ENCODE data around the gene ATL3. TPM values are rescaled to one million over a fixed set of nuclear protein-coding genes. Genes with fewer than 3 reads are reported as not detected.

Gene ATL3
- total and polyA plus RNA-seq, 11 donors, result 4.7 to 30.4 (median 13.3) TPM

GRCh38 chr11:63667995-63668795, 3.0 kb downstream of the ATL3 start:
- no peaks in the 10 kb centered on the region for H3K27me3 ChIP-seq
- no peak overlapping the region for H3K4me3 ChIP-seq
- TF ChIP-seq POLR2A (IDR thresholded peaks at IDR 0.05) (no peak), CTCF (IDR thresholded peaks at IDR 0.05) (no peak)
- no peak for ATAC-seq
- peaks cover 0 to 11% (median 0%) of the 10 kb centered on the region in 9 donors for H3K36me3 ChIP-seq
- H3K9me3 ChIP-seq, result no peaks in the 10 kb centered on the region
- H3K4me1 ChIP-seq, result peaks cover 2 to 73% (median 43%) of the 10 kb centered on the region in 12 donors
- 65 to 82% (median 73%) methylated on average over 3 of the region's 3 CpGs for WGBS, 4 donors
- intact Hi-C loops (cut with DNase I), result loop anchor here in 1 of 10 donors (10.0 kb wide), 1 partner anchor 67 kb away; no protein-coding TSS in a partner anchor
- H3K27ac ChIP-seq, result peak overlapping the region in 2 of 12 donors; percentile 6 to 98
- no peak for DNase-seq

DNA sequence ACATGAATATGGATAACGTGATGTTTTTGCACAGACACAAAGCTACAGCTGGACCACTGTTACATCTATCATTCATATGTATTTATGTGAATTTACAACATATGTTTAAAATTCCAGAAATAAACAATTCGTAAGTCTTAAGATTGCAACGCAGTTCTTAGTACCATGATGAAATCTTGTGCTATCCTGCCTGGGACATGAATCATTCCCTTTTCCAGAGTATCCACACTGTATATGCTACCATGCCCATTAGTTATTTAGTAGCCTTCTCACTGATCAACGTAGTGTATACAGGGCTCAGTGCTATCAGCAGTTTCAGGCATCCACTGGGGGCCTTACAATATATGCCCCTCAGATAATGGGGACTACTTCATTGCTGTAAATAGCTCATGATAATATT, 4.3 kb downstream of the ATL3 start:
- H3K27ac ChIP-seq, result no peak overlapping the region
- ATAC-seq (no peak), DNase-seq (no peak)
- peaks cover 2 to 77% (median 43%) of the 10 kb centered on the region in 12 donors for H3K4me1 ChIP-seq
- WGBS, 4 donors, result 77 to 81% (median 78%) methylated on average over 4 of the region's 4 CpGs
- H3K36me3 ChIP-seq, result peaks cover 0 to 11% (median 0%) of the 10 kb centered on the region in 9 donors
- no peak overlapping the region for H3K4me3 ChIP-seq
- intact Hi-C loops (cut with DNase I), result loop anchor here in 1 of 10 donors (10.0 kb wide), 1 partner anchor 68 kb away; no protein-coding TSS in a partner anchor
- no peaks in the 10 kb centered on the region for H3K9me3 ChIP-seq
- H3K27me3 ChIP-seq, result no peaks in the 10 kb centered on the region
- no peak for TF ChIP-seq POLR2A (IDR thresholded peaks at IDR 0.05)
- TF ChIP-seq CTCF (IDR thresholded peaks at IDR 0.05), result no peak

DNA sequence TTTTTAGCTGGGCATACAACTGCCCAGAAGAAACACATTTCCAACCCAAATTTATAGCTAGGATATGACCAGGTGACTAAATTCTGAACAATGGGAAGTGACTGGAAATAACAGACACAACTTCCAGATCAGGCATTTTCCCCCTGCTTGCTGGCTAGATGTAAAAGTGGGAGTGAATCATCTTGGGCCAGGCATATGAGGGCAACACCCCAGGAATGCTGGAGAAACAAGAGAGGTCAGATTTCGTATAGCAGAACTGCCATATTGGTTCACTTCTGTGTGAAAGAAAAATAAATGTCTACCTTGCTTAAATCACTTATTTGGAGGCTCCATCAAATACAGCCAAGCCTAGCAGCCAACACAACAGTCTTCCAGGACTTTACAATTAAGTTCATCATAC, 7.4 kb downstream of the ATL3 start:
- ATAC-seq (no peak), DNase-seq (no peak)
- Histone ChIP-seq H3K4me1 (peaks cover 0 to 73% (median 30%) of the 10 kb centered on the region in 12 donors), H3K27me3 (no peaks in the 10 kb centered on the region), H3K36me3 (peaks cover 0 to 19% (median 0%) of the 10 kb centered on the region in 9 donors), H3K27ac (no peak overlapping the region), H3K4me3 (no peak overlapping the region), H3K9me3 (no peaks in the 10 kb centered on the region)
- TF ChIP-seq POLR2A (IDR thresholded peaks at IDR 0.05), result no peak
- no peak for TF ChIP-seq CTCF (IDR thresholded peaks at IDR 0.05)
- intact Hi-C loops (cut with DNase I), result loop anchor here in 1 of 10 donors (10.0 kb wide), 1 partner anchor 71 kb away; no protein-coding TSS in a partner anchor
- 0% methylated on average over 1 of the region's 1 CpG for WGBS, 4 donors

GRCh38 chr11:63660972-63661371, 10.2 kb downstream of the ATL3 start:
- no peak overlapping the region for H3K27ac ChIP-seq
- peaks cover 0 to 38% (median 24%) of the 10 kb centered on the region in 9 donors for H3K36me3 ChIP-seq
- no peak for TF ChIP-seq POLR2A (IDR thresholded peaks at IDR 0.05)
- no peak for TF ChIP-seq CTCF (IDR thresholded peaks at IDR 0.05)
- peaks cover 0 to 46% (median 8%) of the 10 kb centered on the region in 12 donors for H3K4me1 ChIP-seq
- intact Hi-C loops (cut with DNase I), result loop anchor here in 1 of 10 donors (10.0 kb wide), 1 partner anchor 74 kb away; no protein-coding TSS in a partner anchor
- ATAC-seq (no peak), DNase-seq (no peak)
- 94 to 95% (median 95%) methylated on average over 8 of the region's 8 CpGs for WGBS, 4 donors
- H3K27me3 ChIP-seq, result no peaks in the 10 kb centered on the region
- H3K9me3 ChIP-seq, result no peaks in the 10 kb centered on the region
- H3K4me3 ChIP-seq, result no peak overlapping the region

All from heart left ventricle (tissue), 16 donors.